ENCODE data around the gene KIF1A.

The KIF1A gene

DNA sequence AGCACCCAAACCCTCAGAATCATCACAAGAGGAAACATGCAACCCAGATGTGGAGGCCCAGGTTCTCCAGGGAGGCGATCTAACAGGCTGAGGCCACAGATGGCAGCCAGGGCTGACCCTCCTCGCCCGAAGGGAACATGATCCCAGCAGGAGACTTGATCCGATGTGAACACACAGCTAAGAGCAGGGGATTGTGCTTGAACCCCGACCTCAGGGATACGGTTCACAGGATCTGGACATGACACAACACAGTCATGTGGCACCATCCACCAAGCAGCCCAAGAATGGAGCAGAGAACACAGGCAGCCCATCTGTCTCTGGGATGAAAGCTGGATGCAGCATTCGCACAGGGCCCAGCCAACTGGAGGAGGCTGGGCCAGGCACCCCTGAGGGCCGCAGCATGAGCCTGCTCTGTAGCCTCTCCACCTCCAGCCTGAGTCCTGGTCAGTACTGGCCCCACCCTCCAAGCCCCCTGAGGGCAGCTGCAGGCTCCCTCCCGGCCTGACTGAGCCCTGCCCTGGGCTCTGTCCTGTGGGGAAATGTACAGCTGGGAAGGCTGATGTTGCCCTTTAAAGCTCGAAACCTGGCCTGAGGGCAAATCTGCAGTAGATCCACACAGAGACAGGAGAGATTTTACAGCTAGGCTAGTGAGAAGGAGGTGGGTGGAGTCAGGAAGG lies 89.4 kb downstream of the KIF1A start:
- no peak for DNase-seq (ENCODE audit: insufficient read length)
- TF ChIP-seq POLR2AphosphoS5 (IDR thresholded peaks at IDR 0.05; ENCODE audit: low read depth, low read length): no peak
- no peak for TF ChIP-seq TAF1 (IDR thresholded peaks at IDR 0.05; ENCODE audit: borderline replicate concordance, low read depth, low read length)
- no peak for TF ChIP-seq POLR2A (IDR thresholded peaks at IDR 0.05; ENCODE audit: low read depth, low read length)
- FAIRE-seq: no peak

DNA sequence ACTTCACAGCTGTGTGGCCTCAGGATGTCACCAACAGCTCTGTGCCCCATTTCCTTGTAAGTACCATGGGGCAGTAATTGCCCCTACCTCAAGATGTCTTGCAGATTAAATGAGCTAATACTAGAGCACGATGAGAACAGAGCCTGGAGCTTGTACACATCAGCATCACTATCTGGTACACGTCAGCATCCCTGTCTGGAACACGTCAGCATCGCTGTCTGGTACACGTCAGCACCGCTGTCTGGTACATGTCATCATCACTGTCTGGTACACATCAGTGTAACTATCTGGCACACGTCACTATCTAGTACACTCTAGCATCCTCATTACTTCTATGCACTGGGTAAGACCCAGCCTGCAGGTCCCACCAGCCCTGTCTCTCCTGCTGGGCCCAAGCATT lies 91.2 kb downstream of the KIF1A start:
- TF ChIP-seq TAF1 (IDR thresholded peaks at IDR 0.05; ENCODE audit: borderline replicate concordance, low read depth, low read length) (no peak), POLR2AphosphoS5 (IDR thresholded peaks at IDR 0.05; ENCODE audit: low read depth, low read length) (no peak), POLR2A (IDR thresholded peaks at IDR 0.05; ENCODE audit: low read depth, low read length) (no peak)
- FAIRE-seq: no peak
- DNase-seq (ENCODE audit: insufficient read length): no peak

DNA sequence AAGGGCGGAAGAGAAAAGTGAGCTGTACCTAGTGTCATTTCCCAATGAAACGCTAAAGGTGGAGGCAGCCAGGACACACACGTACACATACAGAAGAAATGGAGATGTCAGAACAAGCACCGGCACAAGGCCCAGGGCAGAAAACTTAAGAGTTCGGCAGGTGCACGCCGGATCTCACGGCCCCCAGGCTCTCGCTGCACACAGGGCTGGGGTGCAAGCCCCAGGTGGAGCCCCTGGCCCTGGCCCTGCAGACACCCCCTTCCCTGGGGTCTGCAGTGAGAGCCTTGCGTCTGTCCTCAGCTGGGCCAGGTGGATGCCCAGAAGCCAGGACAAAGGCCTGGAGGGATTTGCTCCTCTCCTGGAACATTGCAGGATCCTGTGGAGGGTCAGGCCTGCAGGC lies 91.7 kb downstream of the KIF1A start:
- FAIRE-seq (no peak), DNase-seq (ENCODE audit: insufficient read length) (no peak)
- TF ChIP-seq POLR2AphosphoS5 (IDR thresholded peaks at IDR 0.05; ENCODE audit: low read depth, low read length): no peak
- TF ChIP-seq POLR2A (IDR thresholded peaks at IDR 0.05; ENCODE audit: low read depth, low read length): no peak
- TF ChIP-seq TAF1 (IDR thresholded peaks at IDR 0.05; ENCODE audit: borderline replicate concordance, low read depth, low read length): no peak

DNA sequence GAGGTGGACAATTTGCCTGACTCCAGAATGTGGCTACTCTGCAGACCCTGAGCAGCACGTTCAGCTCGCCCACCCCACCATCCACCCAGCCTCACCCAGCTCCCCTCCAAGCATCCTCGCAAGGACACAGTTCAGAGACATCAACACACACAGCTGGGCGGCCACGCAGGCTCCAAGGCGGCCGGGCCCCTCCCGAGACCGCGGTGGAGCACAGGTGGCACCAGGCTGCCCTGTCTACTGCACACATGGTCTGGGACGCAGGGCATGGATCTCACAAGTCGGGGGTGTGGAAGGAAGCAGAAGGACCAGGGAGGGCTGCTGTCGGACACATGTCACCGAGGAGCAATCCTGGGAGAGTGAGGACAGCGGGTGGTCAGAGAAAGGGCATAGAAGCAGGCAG lies 92.1 kb downstream of the KIF1A start:
- FAIRE-seq: no peak
- DNase-seq (ENCODE audit: insufficient read length): no peak
- TF ChIP-seq TAF1 (IDR thresholded peaks at IDR 0.05; ENCODE audit: borderline replicate concordance, low read depth, low read length) (no peak), POLR2A (IDR thresholded peaks at IDR 0.05; ENCODE audit: low read depth, low read length) (no peak), POLR2AphosphoS5 (IDR thresholded peaks at IDR 0.05; ENCODE audit: low read depth, low read length) (no peak)

DNA sequence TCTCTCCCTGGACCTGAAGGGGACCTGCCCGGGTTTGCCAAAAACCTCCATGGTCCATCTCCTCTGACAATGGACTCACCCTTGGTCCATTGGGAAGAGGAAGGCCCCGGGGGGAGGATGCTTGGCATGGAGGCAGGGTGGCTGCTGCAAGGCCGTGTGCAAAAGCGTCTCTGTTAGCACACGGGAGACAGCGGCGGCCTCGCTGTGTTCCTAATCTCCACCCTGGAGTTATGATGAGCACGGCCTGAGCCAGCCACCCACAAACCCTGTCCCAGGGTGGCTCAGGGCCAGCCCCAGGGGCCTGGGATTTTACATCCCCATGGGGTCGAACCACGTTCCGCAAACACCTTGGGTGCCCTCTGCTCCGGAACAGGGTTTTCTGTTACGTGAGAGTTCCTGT lies 92.6 kb downstream of the KIF1A start:
- no peak for TF ChIP-seq TAF1 (IDR thresholded peaks at IDR 0.05; ENCODE audit: borderline replicate concordance, low read depth, low read length)
- FAIRE-seq (no peak), DNase-seq (ENCODE audit: insufficient read length) (no peak)

DNA sequence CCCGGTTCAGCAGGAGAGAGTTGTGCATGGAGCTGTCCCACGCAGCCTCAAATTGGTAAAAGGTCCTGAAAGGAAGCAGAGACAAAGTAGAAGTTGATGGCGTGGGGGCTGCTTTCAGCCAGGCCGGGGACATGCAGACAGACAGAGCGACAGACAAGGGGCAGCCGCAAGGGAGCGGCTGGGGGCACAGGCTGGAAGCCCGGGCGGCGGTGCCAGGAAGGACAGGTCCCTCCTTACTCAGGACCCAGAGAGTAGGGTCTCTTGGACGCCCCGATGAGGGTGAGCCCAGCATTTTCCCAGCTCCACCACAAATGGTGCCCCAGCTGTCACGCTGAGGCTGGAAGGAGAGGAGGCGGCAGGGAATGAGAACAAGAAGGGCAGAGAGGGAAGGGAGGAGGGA lies 93.1 kb downstream of the KIF1A start:
- FAIRE-seq: no peak
- TF ChIP-seq POLR2A (IDR thresholded peaks at IDR 0.05; ENCODE audit: low read depth, low read length): no peak
- TF ChIP-seq TAF1 (IDR thresholded peaks at IDR 0.05; ENCODE audit: borderline replicate concordance, low read depth, low read length): no peak
- no peak for TF ChIP-seq POLR2AphosphoS5 (IDR thresholded peaks at IDR 0.05; ENCODE audit: low read depth, low read length)
- no peak for DNase-seq (ENCODE audit: insufficient read length)

DNA sequence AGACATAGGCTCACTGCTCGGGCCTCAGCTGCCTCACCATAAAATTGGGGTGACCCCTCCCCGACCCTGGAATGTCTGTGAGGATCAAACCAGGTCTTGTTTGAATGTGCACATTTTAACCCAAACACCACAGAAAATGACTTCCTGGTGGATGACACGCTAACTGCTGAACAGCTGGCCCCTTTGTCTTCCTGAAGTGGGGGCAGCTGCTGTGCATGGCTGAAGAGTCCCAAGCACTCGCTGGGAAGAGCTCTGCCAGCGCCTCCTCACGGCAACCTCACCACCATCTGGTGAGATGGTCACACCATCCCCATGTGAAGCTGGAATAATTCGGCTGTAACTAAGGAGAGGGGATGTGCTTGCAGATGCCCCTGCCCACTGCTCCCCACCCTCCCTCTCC lies 94.3 kb downstream of the KIF1A start:
- DNase-seq (ENCODE audit: insufficient read length) (no peak), FAIRE-seq (no peak)
- TF ChIP-seq POLR2AphosphoS5 (IDR thresholded peaks at IDR 0.05; ENCODE audit: low read depth, low read length) (no peak), POLR2A (IDR thresholded peaks at IDR 0.05; ENCODE audit: low read depth, low read length) (no peak), TAF1 (IDR thresholded peaks at IDR 0.05; ENCODE audit: borderline replicate concordance, low read depth, low read length) (no peak)

DNA sequence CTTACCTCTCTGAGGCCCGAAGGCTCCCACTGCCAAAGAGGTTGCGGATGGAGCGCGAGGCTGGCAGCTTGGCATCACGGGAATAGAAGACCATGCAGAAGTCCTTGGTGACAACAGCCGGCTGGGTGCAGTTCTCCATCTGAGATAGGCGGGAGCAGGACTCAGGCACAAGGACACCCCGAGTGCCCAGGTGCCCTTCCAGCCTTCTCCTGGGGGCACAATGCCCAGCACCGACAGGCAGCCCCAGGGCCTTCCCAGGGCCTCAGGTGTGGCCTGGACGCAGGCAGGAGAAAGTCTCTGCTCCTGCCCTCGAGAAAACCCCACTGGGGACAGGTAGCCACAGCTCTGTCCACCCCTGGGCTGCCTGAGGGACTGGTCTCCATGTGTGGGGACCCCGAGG lies 94.8 kb downstream of the KIF1A start:
- TF ChIP-seq POLR2A (IDR thresholded peaks at IDR 0.05; ENCODE audit: low read depth, low read length) (no peak), POLR2AphosphoS5 (IDR thresholded peaks at IDR 0.05; ENCODE audit: low read depth, low read length) (no peak), TAF1 (IDR thresholded peaks at IDR 0.05; ENCODE audit: borderline replicate concordance, low read depth, low read length) (no peak)
- DNase-seq (ENCODE audit: insufficient read length): no peak
- no peak for FAIRE-seq

DNA sequence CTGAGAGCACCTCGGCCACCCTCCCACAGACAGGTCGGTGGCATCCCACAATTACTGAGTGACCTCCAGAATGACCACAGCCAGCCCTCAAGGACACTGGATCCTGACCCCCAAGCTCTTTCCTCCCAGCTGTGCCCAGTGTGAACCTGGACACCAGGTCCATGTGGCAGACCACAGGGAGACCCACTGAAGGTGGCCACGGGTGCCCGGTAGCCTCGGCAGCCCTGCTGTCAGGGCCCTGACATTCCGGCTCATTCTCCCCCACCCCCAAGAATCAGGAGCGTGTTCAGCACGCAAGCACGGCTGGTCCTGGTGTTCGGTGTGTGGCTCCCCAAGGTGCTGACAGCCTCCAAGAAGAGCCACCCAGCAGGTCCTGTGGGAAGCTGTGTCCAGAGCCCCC lies 95.6 kb downstream of the KIF1A start:
- DNase-seq (ENCODE audit: insufficient read length) (no peak), FAIRE-seq (no peak)
- TF ChIP-seq POLR2AphosphoS5 (IDR thresholded peaks at IDR 0.05; ENCODE audit: low read depth, low read length) (no peak), POLR2A (IDR thresholded peaks at IDR 0.05; ENCODE audit: low read depth, low read length) (no peak), TAF1 (IDR thresholded peaks at IDR 0.05; ENCODE audit: borderline replicate concordance, low read depth, low read length) (no peak)

DNA sequence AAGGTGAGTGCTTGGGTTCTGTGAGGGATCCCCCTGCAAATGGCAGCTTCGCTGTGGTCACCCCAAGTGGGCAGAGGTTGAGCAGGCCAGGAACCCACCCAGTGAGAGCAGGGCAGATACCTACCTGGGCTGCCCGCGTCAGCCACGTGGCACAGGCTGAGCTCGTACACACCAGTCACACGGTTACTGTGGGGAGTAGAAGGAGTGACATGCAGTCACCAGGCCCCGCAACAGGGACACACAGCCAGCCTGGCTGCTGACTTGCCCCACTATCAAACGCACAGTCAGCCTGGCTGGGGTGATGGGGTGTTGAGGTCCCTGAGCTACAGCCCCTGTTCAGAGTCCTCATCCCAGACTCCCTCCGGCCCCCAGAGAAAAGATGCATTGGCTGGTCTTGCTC lies 96.2 kb downstream of the KIF1A start:
- TF ChIP-seq TAF1 (IDR thresholded peaks at IDR 0.05; ENCODE audit: borderline replicate concordance, low read depth, low read length) (no peak), POLR2AphosphoS5 (IDR thresholded peaks at IDR 0.05; ENCODE audit: low read depth, low read length) (no peak), POLR2A (IDR thresholded peaks at IDR 0.05; ENCODE audit: low read depth, low read length) (no peak)
- DNase-seq (ENCODE audit: insufficient read length) (no peak), FAIRE-seq (no peak)

DNA sequence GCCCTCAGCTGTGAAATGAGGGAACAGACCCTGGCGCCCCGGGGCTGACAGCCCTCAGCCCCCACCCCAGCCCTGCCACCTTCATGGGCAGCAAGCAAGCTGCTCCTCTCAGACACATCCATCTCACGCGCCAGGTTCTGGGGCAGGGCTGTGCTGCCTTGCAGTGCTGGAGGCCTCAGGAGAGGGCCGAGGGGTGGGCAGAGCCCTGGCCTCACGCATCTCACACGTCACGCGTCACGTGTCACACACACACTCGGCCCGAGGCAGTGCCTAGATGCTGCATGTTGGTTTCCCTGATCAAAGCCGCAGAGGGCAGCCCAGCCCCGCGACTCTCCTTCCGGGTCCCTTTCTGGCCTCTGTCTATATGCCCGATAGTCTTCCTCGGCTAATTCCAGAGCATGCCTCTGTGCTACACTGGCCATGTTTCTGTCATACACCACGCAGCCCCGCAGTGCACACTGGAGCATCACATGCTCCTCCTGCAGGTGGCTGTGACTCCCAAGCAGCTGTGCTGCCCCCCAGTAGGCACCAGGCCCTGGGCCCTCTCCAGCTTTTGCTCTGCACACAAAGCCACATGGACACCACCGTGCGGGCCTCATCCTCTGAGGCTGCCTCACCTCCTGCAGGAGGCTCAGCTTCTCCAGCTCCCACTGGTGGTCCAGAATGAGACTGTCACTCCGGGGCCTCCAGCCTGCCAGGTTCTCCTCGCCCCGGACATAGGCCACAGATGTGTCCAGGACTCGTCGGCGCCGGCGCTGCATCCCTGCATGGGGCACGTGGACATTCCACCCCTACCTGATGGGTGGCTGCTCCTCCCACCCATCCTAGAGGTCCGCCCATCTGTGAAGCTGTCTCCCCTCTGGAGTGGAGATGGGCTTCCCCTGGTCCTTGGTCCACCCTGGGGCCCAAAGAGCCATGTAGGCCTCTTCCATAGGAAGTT lies 97.0 kb downstream of the KIF1A start:
- FAIRE-seq (no peak), DNase-seq (ENCODE audit: insufficient read length) (no peak)
- 0 out of 2 replicates have a peak, but pooled peaks have one; percentile 13 for TF ChIP-seq TAF1 (IDR thresholded peaks at IDR 0.05; ENCODE audit: borderline replicate concordance, low read depth, low read length)
- TF ChIP-seq POLR2A (IDR thresholded peaks at IDR 0.05; ENCODE audit: low read depth, low read length): no peak

DNA sequence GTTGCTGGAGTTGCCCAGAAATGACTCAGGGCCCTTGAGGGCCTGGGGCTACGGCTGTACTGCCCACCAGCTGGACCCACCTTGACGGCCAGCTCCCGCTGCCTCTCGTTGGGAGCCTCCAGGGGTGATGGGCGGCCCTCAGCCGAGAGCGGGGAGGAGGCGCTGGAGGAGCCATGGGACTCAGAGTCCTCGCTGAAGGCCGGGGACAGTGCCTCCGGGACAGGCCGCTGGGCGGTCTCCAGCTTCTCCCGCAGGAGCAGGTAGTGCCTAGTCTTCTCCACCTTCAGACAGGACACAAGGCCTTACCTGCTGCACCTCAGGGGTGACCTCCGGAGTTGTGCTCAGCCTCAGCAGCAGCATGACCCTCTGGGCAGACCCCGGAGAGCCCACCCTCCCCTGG lies 97.6 kb downstream of the KIF1A start:
- TF ChIP-seq POLR2AphosphoS5 (IDR thresholded peaks at IDR 0.05; ENCODE audit: low read depth, low read length) (no peak), TAF1 (IDR thresholded peaks at IDR 0.05; ENCODE audit: borderline replicate concordance, low read depth, low read length) (no peak), POLR2A (IDR thresholded peaks at IDR 0.05; ENCODE audit: low read depth, low read length) (no peak)
- FAIRE-seq: no peak
- no peak for DNase-seq (ENCODE audit: insufficient read length)
